ENCODE data around the gene GDPD5.

DNA sequence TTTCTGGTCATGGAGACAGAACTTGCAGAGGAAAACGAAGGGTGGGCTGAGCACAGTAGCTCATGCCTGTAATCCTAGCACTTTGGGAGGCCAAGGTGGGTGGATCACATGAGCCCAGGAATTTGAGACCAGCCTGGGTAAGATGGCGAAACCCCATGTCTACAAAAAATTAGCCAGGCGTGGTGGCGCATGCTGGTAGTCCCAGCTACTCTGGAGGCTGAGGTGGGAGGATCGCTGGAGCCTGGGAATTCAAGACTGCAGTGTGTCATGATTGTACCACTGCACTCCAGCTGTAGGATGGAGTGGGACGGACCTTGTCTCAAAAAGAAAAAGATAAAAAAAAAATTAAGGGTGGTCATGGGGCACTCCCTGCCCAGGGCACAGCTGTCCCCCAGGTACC lies 42.2 kb upstream of the GDPD5 start:
- TF ChIP-seq EZH2 (IDR thresholded peaks at IDR 0.05; ENCODE audit: borderline replicate concordance, low read depth, low read length, severe bottlenecking), result no peak
- no peak for TF ChIP-seq CTCF (IDR thresholded peaks at IDR 0.05; ENCODE audit: borderline replicate concordance, extremely low read depth, low read length, poor library complexity, severe bottlenecking)
